Superior temporal gyrus (tissue), 1 donor: Measurements from ENCODE around the gene TMCC2.

Experiments
- DNase-seq: peaks from one replicate; pipeline ENCODE4 v3.0.0-alpha.2; 2016; ENCODE audit errors: extremely low spot score

Gene TMCC2

GRCh38 chr1:205259998-205260397, 32.3 kb downstream of the TMCC2 start:
- DNase-seq, result no peak

DNA sequence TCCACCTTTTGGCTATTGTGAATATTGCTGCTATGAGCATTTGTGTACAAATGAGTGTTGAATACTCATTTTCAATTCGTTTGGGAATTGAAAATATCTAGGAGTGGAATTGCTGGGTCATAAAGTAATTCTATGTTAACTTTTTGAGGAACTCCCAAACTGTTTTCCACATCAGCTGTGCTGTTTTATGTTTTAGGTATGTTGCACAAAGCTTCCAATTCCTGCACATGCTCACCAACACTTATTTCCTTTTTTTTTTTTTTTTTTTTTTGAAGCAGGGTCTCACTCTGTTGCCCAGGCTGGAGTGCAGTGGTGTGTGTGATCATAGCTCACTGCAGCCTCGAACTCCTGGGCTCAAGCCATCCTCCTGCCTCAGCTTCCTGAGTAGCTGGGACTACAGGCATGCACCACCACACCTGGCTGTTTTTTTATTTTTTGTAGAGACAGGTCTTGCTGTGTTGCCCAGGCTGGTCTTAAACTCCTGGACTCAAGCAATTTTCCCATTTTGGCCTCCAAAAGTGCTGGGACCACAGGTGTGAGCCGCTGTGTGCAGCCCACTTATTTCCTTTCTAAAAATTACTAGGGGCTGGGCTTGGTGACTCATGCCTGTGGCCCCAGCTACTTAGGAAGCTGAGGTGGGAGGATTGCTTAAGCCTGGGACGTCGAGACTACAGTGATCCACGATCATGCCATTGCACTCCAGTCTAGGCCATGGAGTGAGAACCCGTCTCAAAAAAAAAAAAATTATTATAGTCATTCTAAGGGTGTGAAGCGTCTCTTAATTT, 33.4 kb downstream of the TMCC2 start:
- DNase-seq, result no peak

- DNase-seq, result no peak
Observed at GRCh38 chr1:205261946-205262691, 34.4 kb downstream of the TMCC2 start.

GRCh38 chr1:205262731-205263171, 35.0 kb downstream of the TMCC2 start:
- DNase-seq, result no peak

GRCh38 chr1:205263580-205264190, 35.9 kb downstream of the TMCC2 start:
- DNase-seq, result no peak

- no peak for DNase-seq
Observed at GRCh38 chr1:205266611-205267305, 39.0 kb downstream of the TMCC2 start.

GRCh38 chr1:205267306-205267902, 39.7 kb downstream of the TMCC2 start:
- DNase-seq, result no peak

- DNase-seq, result no peak
Observed at GRCh38 chr1:205268846-205269680, 41.3 kb downstream of the TMCC2 start.

GRCh38 chr1:205269711-205270110, 42.0 kb downstream of the TMCC2 start:
- no peak for DNase-seq

DNA sequence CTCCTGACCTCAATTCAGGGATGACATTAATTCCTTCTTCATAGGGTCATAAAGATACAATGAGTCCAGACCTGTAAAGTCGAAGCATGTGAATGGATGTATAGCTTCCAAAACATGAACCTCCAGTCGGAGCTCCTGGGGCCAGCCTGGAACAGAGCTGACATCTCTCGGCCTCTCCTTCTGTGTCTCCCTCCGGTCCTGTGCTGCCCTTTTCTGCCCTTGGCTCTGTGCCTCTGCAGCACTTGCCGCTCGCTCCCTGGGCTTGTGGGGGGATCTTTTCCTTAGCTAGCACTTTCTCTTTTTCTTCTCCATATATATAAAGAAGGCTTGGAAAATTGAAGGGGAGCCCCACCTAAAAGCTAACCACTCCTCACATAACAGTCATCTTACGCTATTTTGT, 42.5 kb downstream of the TMCC2 start:
- no peak for DNase-seq

DNA sequence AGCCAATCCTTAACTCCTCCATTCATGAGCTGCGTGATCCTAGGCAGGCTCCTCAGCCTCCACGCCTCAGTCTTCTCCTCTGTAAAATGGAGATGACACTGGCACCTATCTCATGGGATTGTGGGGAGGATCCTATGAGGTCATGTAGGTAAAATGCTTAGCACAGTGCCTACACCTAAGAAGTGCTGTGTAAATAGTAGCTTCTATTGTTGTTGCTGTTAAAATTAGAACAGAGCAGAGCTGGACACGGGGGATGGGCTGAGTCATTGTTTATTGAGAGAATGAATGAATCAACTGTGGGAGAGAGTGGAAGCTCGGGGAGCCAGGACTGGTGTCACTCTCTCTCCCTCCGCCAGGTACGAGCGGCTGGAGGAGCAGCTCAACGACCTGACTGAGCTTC, 43.0 kb downstream of the TMCC2 start:
- DNase-seq, result peak; percentile 87

- DNase-seq, result peak; percentile 60
Observed at GRCh38 chr1:205271277-205271676, 43.5 kb downstream of the TMCC2 start.

GRCh38 chr1:205271745-205272144, 44.0 kb downstream of the TMCC2 start:
- no peak for DNase-seq

GRCh38 chr1:205272536-205272935, 44.8 kb downstream of the TMCC2 start:
- no peak for DNase-seq

DNA sequence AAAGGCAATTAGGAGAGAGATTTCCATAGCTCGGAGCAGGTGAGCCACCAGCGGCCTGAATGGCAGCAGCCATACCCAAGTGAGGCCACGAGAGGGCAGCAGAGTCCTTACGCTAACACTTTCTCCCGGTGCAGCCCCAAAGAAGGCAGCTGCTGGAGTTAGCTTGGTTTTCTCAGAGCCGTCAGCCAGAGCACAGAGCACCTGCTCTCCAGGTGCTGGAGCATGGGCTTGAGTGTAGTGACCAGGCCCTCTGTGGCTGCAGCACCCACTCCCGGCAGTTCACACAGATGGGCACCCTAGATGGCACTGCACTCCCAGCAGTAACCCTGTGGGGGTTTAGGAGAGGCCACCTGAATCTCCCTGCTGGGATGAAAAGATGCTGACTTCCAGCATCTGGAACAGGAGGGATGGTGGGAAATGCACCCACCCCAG, 45.8 kb downstream of the TMCC2 start:
- DNase-seq, result peak; percentile 97

- no peak for DNase-seq
Observed at GRCh38 chr1:205274041-205274691, 46.4 kb downstream of the TMCC2 start.

GRCh38 chr1:205275133-205275532, 47.4 kb downstream of the TMCC2 start:
- no peak for DNase-seq

DNA sequence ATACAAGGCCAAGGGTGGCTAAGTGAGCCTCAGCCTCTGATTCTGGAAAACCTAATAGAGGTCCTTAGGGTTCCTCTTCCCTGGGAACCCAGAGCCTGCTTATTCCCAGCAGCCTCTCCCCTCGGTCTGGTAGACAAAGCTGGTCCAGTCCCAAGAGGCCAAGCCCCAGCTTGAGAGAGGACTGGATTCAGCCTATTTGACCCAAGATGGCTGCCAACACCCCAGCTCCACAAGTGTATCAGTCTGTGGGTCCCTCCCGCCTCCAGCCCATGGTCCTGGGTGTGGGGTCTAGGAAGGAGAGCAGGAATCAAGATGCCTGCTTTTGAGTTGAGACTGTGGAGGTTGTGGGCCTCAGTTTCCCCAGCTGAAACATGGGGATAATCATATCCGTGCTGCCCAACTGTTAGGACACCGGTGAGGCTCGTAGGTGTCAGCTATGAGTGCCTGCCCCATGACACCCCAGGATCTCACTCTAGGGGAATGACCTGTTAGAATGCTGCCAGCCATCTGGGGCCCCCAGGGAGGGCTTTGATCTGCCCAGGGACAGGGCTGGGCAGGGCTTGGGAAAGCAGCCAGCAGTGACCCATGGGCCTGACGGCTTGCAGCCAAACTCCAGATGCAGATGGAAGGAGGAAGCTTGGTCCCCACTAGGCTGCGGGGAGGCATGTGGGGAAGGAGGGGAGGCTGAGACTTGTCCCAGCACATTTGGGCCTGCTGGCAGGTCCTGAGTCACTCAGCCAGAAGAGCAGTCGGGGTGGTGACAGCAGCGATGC, 48.4 kb downstream of the TMCC2 start:
- no peak for DNase-seq

DNA sequence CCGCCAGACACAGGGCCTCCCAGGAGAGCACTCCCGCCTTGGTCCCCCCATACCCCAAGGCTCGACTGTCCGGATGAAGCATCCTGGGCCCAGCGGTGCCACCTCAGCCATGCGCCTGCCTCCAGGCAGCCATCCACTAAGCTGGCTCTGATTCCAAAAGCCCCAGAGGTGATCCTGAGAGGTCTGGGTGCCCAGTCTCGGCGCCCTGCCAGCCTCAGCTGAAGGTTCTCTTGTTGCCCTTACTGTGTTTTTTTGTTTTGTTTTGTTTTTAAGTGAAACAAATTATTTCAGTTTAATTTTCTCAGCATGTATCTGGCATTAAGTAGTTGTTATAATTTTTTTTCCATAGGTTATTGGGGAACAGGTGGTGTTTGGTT, 48.9 kb downstream of the TMCC2 start:
- DNase-seq, result no peak
